SK-N-SH treated with all-trans-retinoic acid at 6 μM for 48 hours (cell line): ENCODE measurements around the gene CKAP4.

Experiments
- ARNTL ChIP-seq: fragments of 450-650 bp; formaldehyde crosslinking; IDR thresholded peaks from 2 replicates; pipeline ENCODE4 v1.5.0; 2020; ENCODE audit warnings: low read depth, mild to moderate bottlenecking, moderate library complexity, borderline replicate concordance
- ESRRG ChIP-seq: fragments of 250-450 bp; sonication (Bioruptor Pico); IDR thresholded peaks from 2 replicates; pipeline ENCODE4 v1.6.1; 2021; ENCODE audit warnings: mild to moderate bottlenecking
- GLIS3 ChIP-seq: fragments of 250-450 bp; sonication (Bioruptor Pico); IDR thresholded peaks from 2 replicates; pipeline ENCODE4 v1.5.0; 2020; ENCODE audit warnings: mild to moderate bottlenecking, moderate library complexity
- OSR1 ChIP-seq: fragments of 250-450 bp; sonication (Bioruptor Pico); IDR thresholded peaks from 2 replicates; pipeline ENCODE4 v1.8.0; 2022; ENCODE audit warnings: moderate library complexity, mild to moderate bottlenecking, inconsistent platforms
- PPARA ChIP-seq: fragments of 250-450 bp; sonication (Bioruptor Pico); IDR thresholded peaks from 2 replicates; pipeline ENCODE4 v1.5.0; 2020; ENCODE audit warnings: mild to moderate bottlenecking, borderline replicate concordance
- TOX ChIP-seq: fragments of 250-450 bp; sonication (Bioruptor Pico); IDR thresholded peaks from 2 replicates; pipeline ENCODE4 v1.8.0; 2021; ENCODE audit warnings: mild to moderate bottlenecking, moderate library complexity, borderline replicate concordance
- ZC3H10 ChIP-seq: fragments of 250-450 bp; sonication (Bioruptor Pico); IDR thresholded peaks from 2 replicates; pipeline ENCODE4 v1.5.1; 2021; ENCODE audit warnings: mild to moderate bottlenecking, moderate library complexity
- ZFP3 ChIP-seq: fragments of 250-450 bp; sonication (Bioruptor Pico); IDR thresholded peaks from 2 replicates; pipeline ENCODE4 v1.5.0; 2020; ENCODE audit warnings: mild to moderate bottlenecking, moderate library complexity
- ZNF565 ChIP-seq: fragments of 450-650 bp; formaldehyde crosslinking; conservative IDR thresholded peaks from 2 replicates; pipeline ENCODE4 v1.5.0; 2020; ENCODE audit warnings: low read depth, mild to moderate bottlenecking, moderate library complexity
- ZNF8 ChIP-seq: fragments of 450-650 bp; formaldehyde crosslinking; IDR thresholded peaks from 2 replicates; pipeline ENCODE4 v1.5.0; 2020; ENCODE audit warnings: mild to moderate bottlenecking, moderate library complexity
- TF ChIP-seq, protein P1 (sequence below): fragments of 250-450 bp; sonication (Bioruptor Pico); IDR thresholded peaks from 2 replicates; pipeline ENCODE4 v1.8.0; 2021; ENCODE audit warnings: low read depth, mild to moderate bottlenecking, moderate library complexity, borderline replicate concordance
- TF ChIP-seq, protein P2 (sequence below): fragments of 250-450 bp; sonication (Bioruptor Pico); IDR thresholded peaks from 2 replicates; pipeline ENCODE4 v1.8.0; 2020; ENCODE audit warnings: mild to moderate bottlenecking, moderate library complexity, borderline replicate concordance
- TF ChIP-seq, protein P3 (sequence below): fragments of 250-450 bp; sonication (Bioruptor Pico); IDR thresholded peaks from 2 replicates; pipeline ENCODE4 v1.5.1; 2020; ENCODE audit warnings: low read depth, mild to moderate bottlenecking, moderate library complexity

DNA sequence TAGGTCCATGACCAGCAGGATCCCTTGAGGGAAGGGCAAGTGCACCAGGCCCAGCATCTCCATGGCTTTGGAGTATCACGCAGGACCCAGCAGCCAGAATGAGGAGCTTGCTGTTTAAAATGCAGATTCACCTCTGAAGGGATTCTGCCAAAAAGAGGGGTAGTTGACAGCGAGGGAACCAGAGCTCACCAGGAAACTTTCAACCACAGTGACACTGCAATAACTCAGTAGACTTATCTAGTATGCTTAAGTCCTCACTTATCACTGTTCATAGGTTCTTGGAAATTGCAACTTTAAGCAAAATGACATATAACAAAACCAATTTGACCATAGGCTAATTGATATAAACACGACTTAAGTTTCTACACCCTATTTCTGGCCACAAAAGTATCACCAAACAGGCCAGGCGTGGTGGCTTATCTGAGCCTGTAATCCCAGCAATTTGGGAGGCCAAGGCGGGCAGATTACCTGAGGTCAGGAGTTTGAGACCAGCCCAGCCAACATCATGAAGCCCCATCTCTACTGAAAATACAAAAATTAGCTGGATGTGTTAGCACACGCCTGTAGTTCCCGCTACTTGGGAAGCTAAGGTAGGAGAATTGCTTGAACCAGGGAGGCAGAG, 21.4 kb upstream of the CKAP4 start:
- TF ChIP-seq, protein P1, sequence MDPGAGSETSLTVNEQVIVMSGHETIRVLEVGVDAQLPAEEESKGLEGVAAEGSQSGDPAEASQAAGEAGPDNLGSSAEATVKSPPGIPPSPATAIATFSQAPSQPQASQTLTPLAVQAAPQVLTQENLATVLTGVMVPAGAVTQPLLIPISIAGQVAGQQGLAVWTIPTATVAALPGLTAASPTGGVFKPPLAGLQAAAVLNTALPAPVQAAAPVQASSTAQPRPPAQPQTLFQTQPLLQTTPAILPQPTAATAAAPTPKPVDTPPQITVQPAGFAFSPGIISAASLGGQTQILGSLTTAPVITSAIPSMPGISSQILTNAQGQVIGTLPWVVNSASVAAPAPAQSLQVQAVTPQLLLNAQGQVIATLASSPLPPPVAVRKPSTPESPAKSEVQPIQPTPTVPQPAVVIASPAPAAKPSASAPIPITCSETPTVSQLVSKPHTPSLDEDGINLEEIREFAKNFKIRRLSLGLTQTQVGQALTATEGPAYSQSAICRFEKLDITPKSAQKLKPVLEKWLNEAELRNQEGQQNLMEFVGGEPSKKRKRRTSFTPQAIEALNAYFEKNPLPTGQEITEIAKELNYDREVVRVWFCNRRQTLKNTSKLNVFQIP = no peak
- TF ChIP-seq ARNTL (CRISPR knock-in tag) (no peak), ZNF8 (CRISPR knock-in tag) (no peak), ZNF565 (CRISPR knock-in tag) (no peak), OSR1 (CRISPR knock-in tag) (no peak), PPARA (CRISPR knock-in tag) (no peak), ZFP3 (CRISPR knock-in tag) (no peak), ESRRG (no peak), TOX (CRISPR knock-in tag) (no peak), GLIS3 (no peak), ZC3H10 (CRISPR knock-in tag) (no peak)
- TF ChIP-seq, protein P2, sequence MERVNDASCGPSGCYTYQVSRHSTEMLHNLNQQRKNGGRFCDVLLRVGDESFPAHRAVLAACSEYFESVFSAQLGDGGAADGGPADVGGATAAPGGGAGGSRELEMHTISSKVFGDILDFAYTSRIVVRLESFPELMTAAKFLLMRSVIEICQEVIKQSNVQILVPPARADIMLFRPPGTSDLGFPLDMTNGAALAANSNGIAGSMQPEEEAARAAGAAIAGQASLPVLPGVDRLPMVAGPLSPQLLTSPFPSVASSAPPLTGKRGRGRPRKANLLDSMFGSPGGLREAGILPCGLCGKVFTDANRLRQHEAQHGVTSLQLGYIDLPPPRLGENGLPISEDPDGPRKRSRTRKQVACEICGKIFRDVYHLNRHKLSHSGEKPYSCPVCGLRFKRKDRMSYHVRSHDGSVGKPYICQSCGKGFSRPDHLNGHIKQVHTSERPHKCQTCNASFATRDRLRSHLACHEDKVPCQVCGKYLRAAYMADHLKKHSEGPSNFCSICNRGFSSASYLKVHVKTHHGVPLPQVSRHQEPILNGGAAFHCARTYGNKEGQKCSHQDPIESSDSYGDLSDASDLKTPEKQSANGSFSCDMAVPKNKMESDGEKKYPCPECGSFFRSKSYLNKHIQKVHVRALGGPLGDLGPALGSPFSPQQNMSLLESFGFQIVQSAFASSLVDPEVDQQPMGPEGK = no peak
- TF ChIP-seq, protein P3, sequence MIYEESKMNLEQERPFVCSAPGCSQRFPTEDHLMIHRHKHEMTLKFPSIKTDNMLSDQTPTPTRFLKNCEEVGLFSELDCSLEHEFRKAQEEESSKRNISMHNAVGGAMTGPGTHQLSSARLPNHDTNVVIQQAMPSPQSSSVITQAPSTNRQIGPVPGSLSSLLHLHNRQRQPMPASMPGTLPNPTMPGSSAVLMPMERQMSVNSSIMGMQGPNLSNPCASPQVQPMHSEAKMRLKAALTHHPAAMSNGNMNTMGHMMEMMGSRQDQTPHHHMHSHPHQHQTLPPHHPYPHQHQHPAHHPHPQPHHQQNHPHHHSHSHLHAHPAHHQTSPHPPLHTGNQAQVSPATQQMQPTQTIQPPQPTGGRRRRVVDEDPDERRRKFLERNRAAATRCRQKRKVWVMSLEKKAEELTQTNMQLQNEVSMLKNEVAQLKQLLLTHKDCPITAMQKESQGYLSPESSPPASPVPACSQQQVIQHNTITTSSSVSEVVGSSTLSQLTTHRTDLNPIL (CRISPR knock-in tag) = no peak
